HUES48 (cell line): ENCODE data around the gene RASGRF1.
"Not testable (repeated sequence)": the region's sequence is repeated elsewhere in the genome, so short reads cannot be mapped to it uniquely, and the experiment has no call there.

Experiments used
- H3K27ac ChIP-seq: one replicate; pipeline ENCODE4 v1.7.0; 2013; ENCODE audit warnings: low read depth, low read length, inconsistent platforms
- H3K27me3 ChIP-seq: 2 replicates; pipeline ENCODE4 v1.6.1; 2013; ENCODE audit warnings: mild to moderate bottlenecking, low read length; ENCODE audit not compliant: control insufficient read depth, insufficient read depth
- H3K36me3 ChIP-seq: 2 replicates; pipeline ENCODE4 v1.6.1; 2013; ENCODE audit warnings: low read length; ENCODE audit not compliant: control insufficient read depth, insufficient read depth
- H3K4me1 ChIP-seq: 2 replicates; pipeline ENCODE4 v1.6.1; 2013; ENCODE audit warnings: mild to moderate bottlenecking, low read length; ENCODE audit not compliant: control insufficient read depth, insufficient read depth
- H3K4me3 ChIP-seq: 2 replicates; pipeline ENCODE4 v1.5.1; 2013; ENCODE audit warnings: mild to moderate bottlenecking, low read depth, low read length
- H3K9ac ChIP-seq: 2 replicates; pipeline ENCODE4 v1.6.1; 2013; ENCODE audit warnings: mild to moderate bottlenecking, low read depth, low read length, moderate library complexity
- H3K9me3 ChIP-seq: 2 replicates; pipeline ENCODE4 v1.6.1; 2013; ENCODE audit warnings: low read length; ENCODE audit not compliant: control insufficient read depth, insufficient read depth

Gene RASGRF1

DNA sequence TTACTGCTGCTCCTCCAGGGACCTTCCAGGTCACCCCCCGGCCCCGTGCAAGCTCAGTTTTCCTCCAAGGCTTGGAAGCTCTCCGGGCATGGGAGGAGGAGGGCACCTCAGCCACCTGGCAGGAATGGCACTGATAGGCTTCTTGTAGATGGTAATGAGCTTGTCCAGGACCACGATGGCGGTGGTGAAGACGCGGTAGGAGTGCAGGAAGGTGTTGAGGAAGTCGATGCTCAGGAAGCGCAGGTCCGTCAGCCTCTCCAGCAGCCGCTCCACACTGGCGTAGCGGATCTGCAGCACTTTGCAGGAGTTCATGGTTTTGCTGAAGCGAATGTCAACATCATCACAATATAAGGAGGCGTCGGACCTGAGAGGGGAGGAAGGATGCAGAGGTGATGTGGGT is 84.5 kb downstream of the RASGRF1 start:
- Histone ChIP-seq H3K27ac (no peak overlapping the region), H3K9ac (no peak overlapping the region), H3K4me3 (no peak overlapping the region), H3K27me3 (no peaks in the 10 kb centered on the region), H3K4me1 (peaks cover 16% of the 10 kb centered on the region), H3K36me3 (no peaks in the 10 kb centered on the region), H3K9me3 (no peaks in the 10 kb centered on the region)

- Histone ChIP-seq H3K4me1 (peaks cover 20% of the 10 kb centered on the region), H3K36me3 (no peaks in the 10 kb centered on the region), H3K9me3 (no peaks in the 10 kb centered on the region), H3K27me3 (no peaks in the 10 kb centered on the region), H3K9ac (no peak overlapping the region), H3K4me3 (no peak overlapping the region), H3K27ac (peak overlapping the region; percentile 67)
Observed at GRCh38 chr15:79004336-79004735, 86.2 kb downstream of the RASGRF1 start.

- no peak overlapping the region for H3K4me3 ChIP-seq
- no peak overlapping the region for H3K9ac ChIP-seq
- peak overlapping the region; percentile 67 for H3K27ac ChIP-seq
- no peaks in the 10 kb centered on the region for H3K36me3 ChIP-seq
- H3K9me3 ChIP-seq, result no peaks in the 10 kb centered on the region
- H3K4me1 ChIP-seq, result peaks cover 20% of the 10 kb centered on the region
- no peaks in the 10 kb centered on the region for H3K27me3 ChIP-seq
Observed at GRCh38 chr15:79003896-79004295, 86.7 kb downstream of the RASGRF1 start.

GRCh38 chr15:79003301-79003700 is 87.3 kb downstream of the RASGRF1 start:
- no peak overlapping the region for H3K9ac ChIP-seq
- no peak overlapping the region for H3K4me3 ChIP-seq
- H3K27ac ChIP-seq, result no peak overlapping the region

DNA sequence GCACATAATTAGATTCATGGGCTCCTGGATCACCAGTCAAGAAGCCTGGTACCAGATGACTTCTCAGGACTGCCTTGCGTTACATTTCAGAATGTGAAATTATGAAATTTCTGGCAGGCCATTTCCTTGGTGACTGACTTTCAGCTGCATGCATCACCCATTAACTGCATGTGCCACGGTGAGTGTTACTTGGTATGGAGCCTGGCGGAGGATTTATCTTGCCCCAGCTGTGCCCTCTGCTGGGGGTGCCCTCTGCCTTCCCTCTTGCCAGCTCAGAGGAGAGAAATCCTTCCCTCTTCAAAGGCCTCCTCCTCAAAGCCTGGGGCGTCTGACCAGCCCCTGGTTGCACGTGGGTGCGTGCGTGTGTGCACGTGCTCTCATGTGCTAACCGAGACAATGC is 88.0 kb downstream of the RASGRF1 start:
- Histone ChIP-seq H3K4me3 (no peak overlapping the region), H3K9me3 (no peaks in the 10 kb centered on the region), H3K27ac (no peak overlapping the region), H3K4me1 (peaks cover 20% of the 10 kb centered on the region), H3K27me3 (no peaks in the 10 kb centered on the region), H3K36me3 (no peaks in the 10 kb centered on the region), H3K9ac (no peak overlapping the region)

More at GRCh38 chr15:79003301-79003700, 87.3 kb downstream of the RASGRF1 start:
- Histone ChIP-seq H3K9me3 (no peaks in the 10 kb centered on the region), H3K36me3 (no peaks in the 10 kb centered on the region), H3K4me1 (peaks cover 20% of the 10 kb centered on the region), H3K27me3 (no peaks in the 10 kb centered on the region)

GRCh38 chr15:78999636-79000035 is 90.9 kb downstream of the RASGRF1 start:
- H3K27me3 ChIP-seq, result no peaks in the 10 kb centered on the region
- no peak overlapping the region for H3K27ac ChIP-seq
- no peak overlapping the region for H3K4me3 ChIP-seq
- H3K4me1 ChIP-seq, result peaks cover 14% of the 10 kb centered on the region
- H3K9me3 ChIP-seq, result no peaks in the 10 kb centered on the region
- H3K36me3 ChIP-seq, result no peaks in the 10 kb centered on the region
- no peak overlapping the region for H3K9ac ChIP-seq

DNA sequence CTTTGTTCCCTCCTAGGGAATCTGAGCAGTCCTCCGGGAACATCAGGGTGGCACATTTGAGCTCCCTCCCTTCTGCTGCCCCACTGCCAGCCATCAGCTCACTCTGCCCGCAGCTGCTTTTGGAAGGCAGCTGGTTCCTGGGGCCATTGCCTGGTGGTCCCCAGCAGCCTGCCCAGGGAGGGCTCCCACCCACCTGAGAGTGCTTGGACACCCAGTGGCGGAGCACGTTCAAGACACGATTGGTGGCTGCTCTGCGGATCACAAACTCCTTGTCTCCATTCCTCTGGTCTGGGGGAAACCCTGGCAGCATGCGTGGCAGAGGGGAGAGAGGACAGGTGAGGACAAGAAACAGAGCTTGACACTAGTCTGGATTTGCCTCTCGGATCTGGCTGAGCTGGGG is 92.1 kb downstream of the RASGRF1 start:
- Histone ChIP-seq H3K27me3 (no peaks in the 10 kb centered on the region), H3K9ac (no peak overlapping the region), H3K27ac (no peak overlapping the region), H3K36me3 (no peaks in the 10 kb centered on the region), H3K4me3 (no peak overlapping the region), H3K9me3 (no peaks in the 10 kb centered on the region), H3K4me1 (peaks cover 8% of the 10 kb centered on the region; the same call in 1 of the 2 replicates)

DNA sequence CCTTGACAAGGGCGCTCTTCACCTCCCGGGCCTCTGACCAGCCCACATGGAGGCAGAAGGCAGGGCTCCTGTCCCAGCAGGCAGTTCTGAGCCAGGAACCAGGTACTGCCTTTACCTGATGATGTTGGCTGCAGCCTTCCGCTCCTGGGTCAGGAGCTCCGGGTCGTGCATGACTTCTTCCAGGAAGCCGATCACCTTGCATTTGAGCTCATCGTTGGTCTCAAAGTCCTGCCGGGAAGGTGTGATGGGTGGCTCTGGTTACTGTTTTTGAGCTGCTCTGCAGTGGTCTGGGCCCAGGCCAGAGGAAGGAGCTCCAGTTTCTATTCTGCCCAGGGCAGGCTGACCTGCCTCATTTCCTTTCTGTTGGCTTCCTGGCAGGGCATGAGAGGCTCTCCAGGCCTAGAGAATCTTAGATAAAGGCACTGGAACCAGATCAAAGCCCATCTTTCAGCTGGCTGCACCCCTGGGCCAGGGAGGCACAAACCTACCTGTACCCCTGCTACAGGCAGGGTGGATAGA is 92.5 kb downstream of the RASGRF1 start:
- Histone ChIP-seq H3K9ac (no peak overlapping the region), H3K36me3 (no peaks in the 10 kb centered on the region), H3K9me3 (no peaks in the 10 kb centered on the region), H3K27me3 (no peaks in the 10 kb centered on the region), H3K27ac (no peak overlapping the region), H3K4me3 (no peak overlapping the region), H3K4me1 (peaks cover 8% of the 10 kb centered on the region; the same call in 1 of the 2 replicates)

- H3K4me1 ChIP-seq, result peaks cover 6% of the 10 kb centered on the region; the same call in 1 of the 2 replicates
- H3K27me3 ChIP-seq, result no peaks in the 10 kb centered on the region
- H3K36me3 ChIP-seq, result no peaks in the 10 kb centered on the region
- H3K27ac ChIP-seq, result no peak overlapping the region
- H3K4me3 ChIP-seq, result no peak overlapping the region
- no peaks in the 10 kb centered on the region for H3K9me3 ChIP-seq
- H3K9ac ChIP-seq, result no peak overlapping the region
Observed at GRCh38 chr15:78996894-78997275, 93.7 kb downstream of the RASGRF1 start.

DNA sequence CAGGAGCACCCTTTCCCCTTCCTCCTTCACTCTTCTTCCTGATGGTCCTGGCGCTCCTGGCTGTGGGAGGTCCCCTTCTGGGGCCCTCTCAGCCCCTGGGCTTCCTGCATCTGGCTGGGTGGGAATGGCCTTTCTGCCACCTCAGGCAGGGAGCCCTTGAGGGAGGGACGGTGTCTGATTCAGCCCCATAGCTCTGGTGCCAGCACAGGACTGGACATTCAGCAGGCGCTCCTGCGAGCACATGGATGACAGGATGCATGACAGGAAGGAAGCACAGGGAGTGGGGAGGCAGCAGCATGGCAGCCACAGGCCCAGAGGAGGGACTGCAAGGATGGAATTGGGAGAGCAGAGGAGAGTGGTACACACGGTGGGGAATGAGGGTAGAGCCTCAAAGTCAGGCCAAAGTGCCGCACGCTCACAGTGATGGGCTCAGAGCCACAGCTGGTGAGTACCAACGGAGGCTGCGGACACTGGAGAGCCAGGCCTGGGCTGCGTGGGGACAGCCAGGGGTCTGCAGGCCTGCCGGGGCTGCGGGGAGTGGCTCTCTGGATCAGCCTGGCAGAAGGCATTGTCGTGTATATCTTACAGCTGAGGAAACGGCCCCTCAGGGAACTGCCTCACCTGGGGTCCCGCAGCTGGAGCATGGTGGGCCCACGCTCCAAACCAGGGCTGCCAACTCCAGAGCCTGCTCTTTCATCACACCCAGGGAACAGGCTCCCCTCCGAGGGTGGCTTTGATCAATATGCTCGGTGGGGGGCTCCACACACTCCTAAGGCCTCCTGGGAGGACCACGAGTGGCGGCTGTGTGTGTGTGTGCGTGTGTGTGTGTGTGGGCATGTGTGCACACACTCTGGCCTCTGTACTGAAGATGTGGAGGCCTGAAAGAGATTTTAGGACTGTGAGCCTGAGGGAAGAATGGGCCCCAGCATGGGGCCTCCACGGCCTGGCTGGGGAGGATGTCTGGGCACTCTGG is 94.4 kb downstream of the RASGRF1 start:
- no peak overlapping the region for H3K4me3 ChIP-seq
- no peaks in the 10 kb centered on the region for H3K27me3 ChIP-seq
- H3K9ac ChIP-seq, result no peak overlapping the region
- H3K4me1 ChIP-seq, result peaks cover 5% of the 10 kb centered on the region; the same call in 1 of the 2 replicates
- no peaks in the 10 kb centered on the region for H3K9me3 ChIP-seq
- no peak overlapping the region for H3K27ac ChIP-seq
- H3K36me3 ChIP-seq, result no peaks in the 10 kb centered on the region

DNA sequence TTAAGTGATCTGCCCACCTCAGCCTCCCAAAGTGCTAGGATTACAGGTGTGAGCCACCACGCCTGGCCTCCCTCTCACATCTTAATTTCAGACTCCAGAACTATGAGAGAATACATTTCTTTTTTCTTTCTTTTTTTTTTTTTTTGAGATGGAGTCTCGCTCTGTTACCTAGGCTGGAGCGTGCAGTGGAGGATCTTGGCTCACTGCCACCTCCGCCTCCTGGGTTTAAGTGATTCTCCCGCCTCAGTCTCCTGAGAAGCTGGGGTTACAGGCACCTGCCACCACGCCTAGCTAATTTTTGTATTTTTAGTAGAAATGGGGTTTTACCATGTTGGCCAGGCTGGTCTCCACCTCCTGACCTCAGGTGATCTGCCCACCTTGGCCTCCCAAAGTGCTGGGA is 95.4 kb downstream of the RASGRF1 start:
- H3K27ac ChIP-seq, H3K27me3 ChIP-seq, H3K9ac ChIP-seq, H3K36me3 ChIP-seq, H3K4me1 ChIP-seq, H3K4me3 ChIP-seq, H3K9me3 ChIP-seq: not testable (repeated sequence)
